HG02973 (cell line): ENCODE results near the gene OSGIN1.

ENCODE experiments used
- ATAC-seq: cut with Tn5 transposase; IDR thresholded peaks from one replicate; pipeline ENCODE4 v1.9.1; 2021; ENCODE audit warnings: moderate library complexity; ENCODE audit not compliant: unreplicated experiment

OSGIN1 gene

GRCh38 chr16:83995754-83996153 lies 42.7 kb downstream of the OSGIN1 start:
- ATAC-seq, result no peak

- ATAC-seq, result no peak
Measured at GRCh38 chr16:83996481-83997252, 43.6 kb downstream of the OSGIN1 start.

- no peak for ATAC-seq
Measured at GRCh38 chr16:83998091-83998490, 45.1 kb downstream of the OSGIN1 start.

GRCh38 chr16:84000989-84001642 lies 48.1 kb downstream of the OSGIN1 start:
- ATAC-seq, result no peak

GRCh38 chr16:84001726-84002125 lies 48.7 kb downstream of the OSGIN1 start:
- ATAC-seq, result no peak

GRCh38 chr16:84003038-84003437 lies 50.0 kb downstream of the OSGIN1 start:
- ATAC-seq, result no peak

GRCh38 chr16:84004442-84004841 lies 51.4 kb downstream of the OSGIN1 start:
- no peak for ATAC-seq

- ATAC-seq, result no peak
Measured at GRCh38 chr16:84005391-84005790, 52.4 kb downstream of the OSGIN1 start.

- ATAC-seq, result no peak
Measured at GRCh38 chr16:84007520-84007919, 54.5 kb downstream of the OSGIN1 start.

- no peak for ATAC-seq
Measured at GRCh38 chr16:84007965-84008364, 54.9 kb downstream of the OSGIN1 start.

- no peak for ATAC-seq
Measured at GRCh38 chr16:84009282-84009681, 56.2 kb downstream of the OSGIN1 start.

- peak; percentile 88 for ATAC-seq
Measured at GRCh38 chr16:84013787-84014569, 60.9 kb downstream of the OSGIN1 start.

- ATAC-seq, result no peak
Measured at GRCh38 chr16:84014570-84015327, 61.7 kb downstream of the OSGIN1 start.

GRCh38 chr16:84015399-84015798 lies 62.4 kb downstream of the OSGIN1 start:
- ATAC-seq, result no peak
